ENCODE data around the gene GABRG3. TPM values are rescaled to one million over a fixed set of nuclear protein-coding genes. Genes with fewer than 3 reads are reported as not detected.

GABRG3 gene
- total and polyA plus RNA-seq, 2 donors (not counting 3 experiments of a cell fraction or from before 2014, with no cell fraction given) = not detected

- ChIA-PET POLR2A (no interaction called here), CTCF (no interaction called here)
- dilution Hi-C loops (cut with MboI; ENCODE audit: extremely low pct_ligation_motif_present, low sequenced_read_pairs) (no loop called here), intact Hi-C loops (cut with micrococcal nuclease) (no loop called here)
- TF ChIP-seq EZH2 (IDR thresholded peaks at IDR 0.05; ENCODE audit: borderline replicate concordance, low read depth, low read length, severe bottlenecking) (no peak), MYC (IDR thresholded peaks at IDR 0.05; ENCODE audit: low read depth, low read length) (no peak), POLR2AphosphoS5 (IDR thresholded peaks at IDR 0.05; ENCODE audit: insufficient read depth, low read depth, low read length) (no peak), POLR2A (IDR thresholded peaks at IDR 0.05; ENCODE audit: low read depth, low read length) (no peak), GATA2 (IDR thresholded peaks at IDR 0.05; ENCODE audit: insufficient read depth, insufficient read length, low read depth, low read length) (no peak), JUN (IDR thresholded peaks at IDR 0.05; ENCODE audit: borderline replicate concordance, insufficient read depth, insufficient read length, low read depth) (no peak), CTCF (IDR thresholded peaks at IDR 0.05; ENCODE audit: extremely low read depth in 1 of 2, insufficient read depth in 1 of 2, low read depth in 1 of 2, low read length in 2 of 2) (no peak), FOS (IDR thresholded peaks at IDR 0.05; ENCODE audit: borderline replicate concordance, insufficient read depth, low read length) (no peak)
- TF ChIP-seq, protein P1, sequence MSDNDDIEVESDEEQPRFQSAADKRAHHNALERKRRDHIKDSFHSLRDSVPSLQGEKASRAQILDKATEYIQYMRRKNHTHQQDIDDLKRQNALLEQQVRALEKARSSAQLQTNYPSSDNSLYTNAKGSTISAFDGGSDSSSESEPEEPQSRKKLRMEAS (IDR thresholded peaks at IDR 0.05; ENCODE audit: insufficient read depth, insufficient read length) = no peak
- Histone ChIP-seq H3K27me3 (ENCODE audit: control insufficient read depth in 2 of 2, insufficient read depth in 2 of 2, low read length in 2 of 2) (no peaks in the 10 kb centered on the region), H3K36me3 (ENCODE audit: control insufficient read depth in 2 of 2, extremely low read depth in 1 of 2, insufficient read depth in 2 of 2, low read length in 2 of 2) (no peaks in the 10 kb centered on the region), H3K27ac (ENCODE audit: insufficient read depth, low read depth, low read length) (no peak overlapping the region), H3K9me3 (replicated peaks; ENCODE audit: control insufficient read depth, insufficient read depth, low read length) (peaks cover 16% of the 10 kb centered on the region), H3K9me1 (replicated peaks; ENCODE audit: control insufficient read depth, extremely low read depth, insufficient read depth, low read length) (no peaks in the 10 kb centered on the region), H3K4me3 (replicated peaks in 1 of 3; ENCODE audit: insufficient read depth in 1 of 3, low read depth in 1 of 3, low read length in 3 of 3) (no peak overlapping the region), H4K20me1 (replicated peaks; ENCODE audit: control insufficient read depth, extremely low read depth, insufficient read depth, low read length) (no peaks in the 10 kb centered on the region), H3K4me2 (ENCODE audit: insufficient read depth, low read length) (no peak overlapping the region), H3K79me2 (ENCODE audit: control insufficient read depth, insufficient read depth, low read length) (no peaks in the 10 kb centered on the region), H2AFZ (ENCODE audit: low read depth, low read length) (no peak overlapping the region), H3K4me1 (ENCODE audit: control insufficient read depth, extremely low read depth, insufficient read depth, low read length) (no peaks in the 10 kb centered on the region), H3K9ac (replicated peaks; ENCODE audit: extremely low read depth, insufficient read depth, low read length) (no peak overlapping the region)
- no TSS peak for BruUV-seq (replicated peaks)
- DNase-seq (ENCODE audit: low read depth, low spot score) = no peak
- no peak for FAIRE-seq
These were observed 354.1 kb downstream of the GABRG3 start for GRCh38 chr15:27324886-27325615.

Measured in endothelial cell of umbilical vein (primary cell).